H54 (cell line): Measurements from ENCODE around the gene PDSS2.
A peak's percentile ranks its signal among the peaks of the same experiment; 100 is the strongest.
"Not testable (repeated sequence)": the region's sequence is repeated elsewhere in the genome, so short reads cannot be mapped to it uniquely, and the experiment has no call there.

Source experiments
- DNase-seq: peaks from one replicate; pipeline ENCODE4 v3.0.0; 2011; ENCODE audit warnings: low spot score, mixed read lengths; ENCODE audit not compliant: insufficient read length
- FAIRE-seq: peaks from 3 replicates; lab custom pipeline; 2011; peaks lifted over from hg19 to GRCh38; lab: Jason Lieb, UNC
- POLR2A ChIP-seq: IDR thresholded peaks from 2 replicates; pipeline ENCODE4 v1.6.1; 2011; ENCODE audit warnings: low read depth, mild to moderate bottlenecking, low read length

Gene PDSS2

DNA sequence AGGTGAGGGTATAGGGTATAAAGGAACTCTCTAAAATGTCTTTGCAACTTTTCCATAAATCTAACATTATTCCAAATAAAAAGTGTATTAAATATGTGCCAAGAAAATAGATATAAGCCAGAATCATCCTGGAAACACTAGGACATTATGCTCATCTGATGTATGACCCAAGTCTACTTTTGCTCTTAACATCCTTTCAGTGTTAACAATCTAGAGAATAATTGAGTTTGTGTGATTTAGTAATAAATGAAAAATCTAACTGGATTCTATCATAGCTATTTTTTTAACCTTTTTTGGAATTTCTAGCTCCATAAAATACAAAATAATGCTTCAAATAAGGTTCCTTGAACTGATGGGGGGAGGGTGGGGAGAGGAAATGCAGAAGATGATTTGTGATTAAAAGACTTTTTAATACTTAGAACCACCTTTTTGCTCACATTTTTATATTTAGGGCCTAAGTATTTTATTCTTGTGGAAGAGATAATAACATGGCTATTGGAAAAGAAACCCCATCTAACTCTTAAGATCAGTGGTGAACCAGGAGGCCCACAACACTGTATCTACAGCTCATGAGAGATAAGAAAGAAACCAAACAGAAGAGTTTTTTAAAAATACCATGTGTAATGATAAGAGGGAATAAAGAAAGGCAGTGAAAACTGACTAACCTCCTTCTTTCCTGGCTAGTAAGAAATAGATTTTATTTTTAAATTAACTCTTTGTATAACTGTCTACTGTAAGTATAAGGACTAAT, 68.5 kb downstream of the PDSS2 start:
- DNase-seq (no peak), FAIRE-seq (no peak)
- TF ChIP-seq POLR2A, result no peak

DNA sequence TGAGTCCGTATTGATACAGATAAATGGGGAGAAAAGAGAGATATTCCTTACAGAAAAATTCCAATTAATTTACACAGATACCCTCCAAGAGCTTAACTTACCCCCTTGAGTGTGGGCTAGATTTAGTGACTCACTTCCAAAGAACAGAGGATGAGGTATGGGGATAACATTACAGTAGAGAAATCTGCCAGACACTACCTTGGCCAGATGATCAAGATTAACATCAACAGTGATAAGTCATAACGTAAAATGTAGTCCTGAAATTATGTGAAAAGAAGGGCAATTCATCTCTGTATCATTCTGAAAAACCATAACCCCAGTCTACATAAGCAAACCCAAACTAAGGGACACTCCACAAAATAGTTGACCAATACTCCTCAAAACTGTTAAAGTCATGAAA, 69.3 kb downstream of the PDSS2 start:
- DNase-seq (no peak), FAIRE-seq (no peak)
- TF ChIP-seq POLR2A, result no peak

DNA sequence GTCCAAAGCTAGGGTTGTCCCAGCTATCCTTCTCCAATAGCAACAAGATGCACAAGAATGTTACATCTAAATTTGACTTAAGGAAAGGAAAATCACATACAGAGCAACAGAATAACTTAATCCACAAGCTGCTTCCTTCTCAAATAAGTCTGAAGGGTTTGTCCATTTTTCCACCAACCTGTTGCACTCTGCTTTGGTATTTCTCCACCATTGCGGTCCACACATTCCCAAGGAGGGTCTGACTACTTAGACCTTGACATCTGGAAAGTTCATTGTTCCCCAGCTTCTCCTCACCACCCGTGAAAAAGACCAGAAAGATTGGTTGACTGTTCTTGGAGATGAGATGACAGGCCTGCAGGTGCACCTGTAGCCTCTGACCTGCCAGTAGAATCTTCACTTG, 72.5 kb downstream of the PDSS2 start:
- no peak for FAIRE-seq
- no peak for DNase-seq
- TF ChIP-seq POLR2A, result no peak

DNA sequence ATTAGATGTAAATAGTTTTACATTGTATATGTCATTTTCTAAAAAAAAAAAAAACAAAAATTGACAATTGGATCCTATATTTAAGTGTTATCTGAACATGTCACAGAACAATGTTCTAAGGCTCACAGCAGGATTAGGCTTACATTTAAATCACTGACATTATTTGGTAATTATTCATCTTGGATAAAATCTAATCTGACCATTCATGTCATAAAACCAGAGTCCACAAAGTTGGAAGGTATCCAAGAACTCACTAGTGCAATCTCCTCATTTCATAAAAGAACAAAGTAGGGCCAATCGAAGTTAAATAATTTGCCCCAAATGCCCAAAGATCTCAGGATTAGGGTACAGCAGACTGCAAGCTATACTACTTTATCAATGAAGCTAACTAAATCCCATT, 73.0 kb downstream of the PDSS2 start:
- FAIRE-seq, result no peak
- no peak for DNase-seq
- TF ChIP-seq POLR2A, result no peak

DNA sequence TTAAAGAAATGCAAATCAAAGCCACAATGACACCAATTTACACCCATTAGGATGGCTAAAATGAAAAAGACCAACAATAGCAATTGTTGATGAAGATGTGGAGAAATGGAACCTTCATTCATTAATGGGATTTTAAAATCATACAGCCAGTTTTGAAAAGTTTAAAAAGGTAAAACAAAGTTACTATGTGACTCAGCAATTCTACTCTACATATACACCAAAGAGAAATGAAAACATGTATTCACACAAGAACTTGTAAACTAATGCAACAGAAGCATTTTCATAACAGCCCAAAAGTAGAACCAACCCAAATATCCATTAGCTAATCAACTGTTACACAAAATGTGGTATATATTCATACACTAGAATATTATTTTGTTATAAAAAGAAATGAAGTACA, 75.7 kb downstream of the PDSS2 start:
- DNase-seq (no peak), FAIRE-seq (no peak)
- no peak for TF ChIP-seq POLR2A

DNA sequence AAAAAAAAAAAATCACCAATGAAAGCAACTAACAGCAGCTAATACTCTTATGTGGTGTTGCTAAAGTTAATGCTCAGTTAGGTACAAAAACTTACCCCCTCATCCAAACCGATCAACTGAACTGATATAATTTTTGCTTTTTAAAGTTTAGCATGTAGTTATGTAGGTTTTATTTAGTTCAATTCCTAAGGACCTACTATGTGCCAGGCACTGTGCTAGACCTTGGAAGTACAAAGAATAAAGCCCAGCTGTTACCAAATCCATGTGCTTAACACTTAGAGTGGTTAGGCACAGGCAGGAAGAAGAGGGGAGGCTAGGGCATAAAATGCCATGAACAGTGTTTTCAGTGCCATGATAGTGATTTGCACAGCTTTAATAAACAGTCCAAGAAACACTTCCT, 85.1 kb downstream of the PDSS2 start:
- TF ChIP-seq POLR2A, result no peak
- DNase-seq (no peak), FAIRE-seq (no peak)

DNA sequence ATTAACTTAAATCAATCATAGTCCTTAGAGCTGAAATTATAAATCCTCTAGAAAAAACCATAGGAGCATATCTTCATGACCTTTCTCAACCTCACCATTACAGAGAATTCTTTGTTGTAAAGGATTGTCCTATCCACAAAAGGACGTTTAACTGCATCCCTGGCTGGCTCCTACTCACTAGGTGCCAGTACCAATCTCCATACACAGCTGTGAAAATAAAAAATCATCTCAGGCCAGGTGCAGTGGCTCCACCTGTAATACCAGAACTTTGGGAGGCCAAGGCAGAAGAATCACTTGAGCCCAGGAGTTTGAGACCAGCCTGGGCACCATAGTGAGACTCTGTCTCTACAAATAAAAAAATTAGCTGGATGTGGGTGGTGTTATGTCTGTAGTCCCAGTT, 89.9 kb downstream of the PDSS2 start:
- no peak for DNase-seq
- no peak for TF ChIP-seq POLR2A
- no peak for FAIRE-seq

DNA sequence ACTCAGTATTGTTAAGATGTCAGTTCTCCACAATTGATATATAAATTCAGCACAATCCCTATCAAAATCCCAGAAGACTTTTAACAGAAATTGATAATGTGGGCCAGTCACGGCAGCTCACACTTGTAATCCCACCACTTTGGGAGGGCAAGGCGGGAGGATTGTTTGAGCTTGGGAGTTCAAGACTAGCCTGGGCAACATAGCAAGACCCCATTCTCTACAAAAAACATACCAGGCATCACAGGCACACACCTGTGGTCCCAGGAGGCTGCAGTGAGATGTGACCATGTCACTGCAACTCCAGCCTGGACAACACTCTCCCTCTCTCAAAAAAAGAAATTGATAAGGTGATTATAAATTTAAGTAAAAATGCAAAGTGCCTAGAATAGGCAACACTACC, 90.9 kb downstream of the PDSS2 start:
- FAIRE-seq (no peak), DNase-seq (no peak)
- no peak for TF ChIP-seq POLR2A

DNA sequence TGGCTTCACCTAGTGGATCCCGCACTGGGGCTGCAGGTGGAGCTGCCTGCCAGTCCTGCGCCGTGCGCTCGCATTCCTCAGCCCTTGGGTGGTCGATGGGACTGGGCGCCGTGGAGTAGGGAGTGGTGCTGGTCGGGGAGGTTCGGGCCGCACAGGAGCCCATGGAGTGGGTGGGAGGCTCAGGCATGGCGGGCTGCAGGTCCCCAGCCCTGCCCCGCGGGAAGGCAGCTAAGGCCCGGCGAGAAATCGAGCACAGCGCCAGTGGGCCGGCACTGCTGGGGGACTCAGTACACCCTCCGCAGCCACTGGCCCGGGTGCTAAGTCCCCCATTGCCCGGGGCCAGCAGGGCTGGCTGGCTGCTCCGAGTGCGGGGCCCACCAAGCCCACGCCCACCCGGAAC, 95.2 kb downstream of the PDSS2 start:
- not testable (repeated sequence) for DNase-seq, FAIRE-seq

DNA sequence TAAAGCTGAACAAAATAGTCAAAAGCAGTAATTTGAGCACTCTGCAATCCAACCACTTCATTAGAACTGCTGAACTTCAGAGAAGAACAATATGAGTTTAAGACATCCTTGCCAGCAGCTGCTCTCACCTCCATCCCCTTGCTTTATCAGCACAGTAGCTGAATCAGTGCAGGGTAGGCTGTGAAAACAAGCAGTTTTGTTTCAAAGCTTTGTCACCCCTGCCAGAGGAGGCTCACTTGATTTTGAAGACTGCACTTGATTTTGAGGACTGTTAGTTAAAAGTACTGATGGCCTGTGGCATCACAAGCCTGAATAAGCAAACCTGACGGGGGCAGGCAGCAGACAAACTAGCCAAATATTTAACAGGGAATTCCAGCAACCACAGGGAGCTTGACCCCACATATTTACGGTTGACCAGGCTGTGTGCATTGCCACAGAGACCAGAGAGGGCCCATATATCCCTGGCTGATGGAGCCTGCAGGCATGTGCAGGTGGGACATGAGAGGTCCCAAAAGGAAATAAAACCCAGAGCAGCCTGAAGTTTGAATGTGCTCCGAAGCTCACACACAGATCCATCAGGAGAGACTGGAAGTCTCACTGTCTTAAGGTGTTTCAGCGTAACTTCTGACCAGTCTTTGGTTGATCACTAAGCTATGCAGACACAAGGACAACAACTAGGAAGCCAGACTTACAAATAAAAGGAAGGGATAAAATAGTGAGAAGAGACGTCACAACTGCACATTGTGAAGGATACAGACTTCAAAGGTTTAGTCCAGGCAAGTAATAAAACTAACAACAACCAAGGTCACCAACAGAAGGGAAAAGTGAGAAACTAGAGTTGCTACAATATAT, 97.4 kb downstream of the PDSS2 start:
- no peak for FAIRE-seq
- DNase-seq, result peak; percentile 24
- TF ChIP-seq POLR2A, result no peak

DNA sequence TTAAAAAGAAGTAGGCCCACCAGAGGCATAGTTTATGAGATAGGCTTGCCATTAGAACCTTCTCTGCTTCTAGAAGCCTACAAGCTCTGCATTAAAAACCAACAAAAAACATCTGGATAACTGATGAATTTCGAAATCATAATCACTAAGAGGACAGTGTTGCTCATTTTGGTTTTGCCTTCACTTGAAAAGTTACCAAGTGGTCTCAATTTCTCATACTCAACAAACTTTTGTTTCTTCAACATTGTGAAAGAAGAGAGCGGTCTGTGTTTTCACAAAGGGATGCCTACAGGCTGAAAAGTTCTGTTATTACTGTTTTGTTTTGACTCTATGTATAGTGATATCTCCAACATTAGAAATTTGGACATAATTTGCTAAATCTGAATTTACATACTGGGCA, 98.9 kb downstream of the PDSS2 start:
- FAIRE-seq (no peak), DNase-seq (no peak)

DNA sequence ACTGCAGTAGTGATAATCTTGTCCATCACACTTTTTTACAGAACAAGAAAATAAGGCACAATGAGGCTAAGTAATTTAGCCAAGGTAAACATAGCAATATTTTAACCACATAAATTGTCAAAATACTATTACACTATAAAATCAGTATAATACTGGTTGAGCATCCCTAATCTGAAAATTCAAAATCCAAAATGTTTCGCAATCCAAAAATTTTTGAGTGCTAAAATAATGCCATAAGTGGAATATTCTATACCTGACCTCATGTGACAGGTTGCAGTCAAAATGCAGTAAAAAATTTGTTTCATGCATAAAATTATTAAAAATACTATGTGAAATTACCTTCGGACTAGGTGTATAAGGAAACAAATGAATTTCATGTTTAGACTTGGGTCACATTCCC, 101.5 kb downstream of the PDSS2 start:
- TF ChIP-seq POLR2A, result no peak
- DNase-seq (no peak), FAIRE-seq (no peak)

More for the DNA sequence above, 98.9 kb downstream of the PDSS2 start:
- no peak for TF ChIP-seq POLR2A

DNA sequence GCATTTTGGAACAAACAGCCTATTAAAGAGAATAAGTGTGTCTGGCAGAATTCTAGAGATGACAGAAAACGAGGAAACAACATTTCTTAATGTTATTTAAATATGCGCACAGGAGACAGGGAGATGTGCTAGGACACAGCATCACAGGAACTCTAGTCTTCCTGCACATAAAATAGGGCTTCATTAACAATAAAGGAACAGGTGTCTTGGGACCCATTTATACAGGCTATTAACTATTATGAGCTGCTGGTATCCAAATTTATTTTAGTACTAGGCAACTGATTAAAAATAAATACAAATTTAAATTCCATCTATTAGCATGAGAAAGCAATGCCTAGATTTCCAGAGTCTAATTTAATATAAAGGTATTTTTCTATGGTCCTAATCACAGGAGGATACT, 102.3 kb downstream of the PDSS2 start:
- no peak for DNase-seq
- no peak for TF ChIP-seq POLR2A
- no peak for FAIRE-seq

DNA sequence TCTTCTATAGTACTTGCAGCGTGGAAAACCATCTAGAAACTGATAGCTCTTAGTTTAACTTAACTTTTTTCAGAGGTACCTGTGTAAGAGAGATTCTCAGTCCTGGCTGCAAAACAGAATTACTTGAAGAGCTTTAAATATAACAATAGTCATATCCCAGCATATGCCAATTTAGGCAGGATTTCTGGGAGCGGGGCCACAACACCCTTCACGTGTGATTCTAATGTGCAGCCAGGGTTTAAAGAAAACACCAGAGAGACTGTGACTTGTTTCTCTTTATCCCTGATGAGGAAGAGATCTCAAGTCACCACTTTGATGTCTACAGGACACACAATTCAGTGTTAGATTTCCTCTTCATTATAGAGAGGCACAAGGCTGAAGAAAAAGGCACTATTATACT, 103.7 kb downstream of the PDSS2 start:
- no peak for TF ChIP-seq POLR2A
- DNase-seq (no peak), FAIRE-seq (no peak)

DNA sequence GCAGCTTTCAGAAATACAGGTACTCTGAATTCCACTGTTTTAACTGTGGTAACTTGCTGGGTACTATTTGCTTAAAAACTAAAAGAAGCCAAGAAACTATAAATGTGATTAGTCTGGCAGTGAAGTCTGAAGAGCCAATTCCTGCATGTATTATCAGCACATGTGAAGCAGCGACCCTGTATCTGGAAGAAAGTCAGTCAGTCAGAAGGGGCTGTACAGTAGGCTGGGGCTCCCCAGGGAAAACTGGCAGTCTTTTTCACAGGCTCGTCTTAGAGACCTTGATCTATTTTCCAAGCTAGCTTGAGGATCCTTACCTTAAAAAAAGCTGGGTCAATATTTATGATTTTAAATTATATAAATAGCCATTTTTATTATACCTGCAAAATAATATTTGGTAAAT, 104.9 kb downstream of the PDSS2 start:
- TF ChIP-seq POLR2A, result no peak
- no peak for FAIRE-seq
- no peak for DNase-seq
